GM23338 (cell line): ENCODE data around the gene STAT1. TPM values are rescaled to one million over a fixed set of nuclear protein-coding genes. Genes with fewer than 3 reads are reported as not detected.

Experiments used
- ATAC-seq: fragments of 200-7000 bp; cut with Tn5 transposase; 3 replicates; pipeline ENCODE4 v1.9.1; 2020
- DNase-seq: peaks from one replicate; pipeline ENCODE4 v3.0.0-alpha.2; 2015; ENCODE audit warnings: low spot score
- H2AFZ ChIP-seq: fragments of 200-600 bp; sonication (generic); 2 replicates; pipeline ENCODE4 v1.8.0; 2016; ENCODE audit warnings: antibody characterized with exemption, mild to moderate bottlenecking, moderate library complexity
- H3F3A ChIP-seq: fragments of 200-600 bp; sonication (generic); replicated peaks from 2 replicates; pipeline ENCODE4 v1.8.0; 2017; ENCODE audit warnings: antibody characterized with exemption, mixed run types, low read depth
- H3K27ac ChIP-seq: fragments of 200-600 bp; sonication (generic); 2 replicates; pipeline ENCODE4 v1.6.1; 2016; ENCODE audit warnings: low read depth
- H3K27me3 ChIP-seq: fragments of 200-600 bp; sonication (generic); 2 replicates; pipeline ENCODE4 v1.8.0; 2016; ENCODE audit warnings: mild to moderate bottlenecking, mixed run types, moderate library complexity; ENCODE audit not compliant: insufficient read depth
- H3K36me3 ChIP-seq: fragments of 200-600 bp; sonication (generic); 2 replicates; pipeline ENCODE4 v1.8.0; 2016; ENCODE audit warnings: mild to moderate bottlenecking; ENCODE audit not compliant: insufficient read depth
- H3K4me1 ChIP-seq: fragments of 200-600 bp; sonication (generic); 2 replicates; pipeline ENCODE4 v1.8.0; 2016; ENCODE audit warnings: mild to moderate bottlenecking, moderate library complexity; ENCODE audit not compliant: insufficient read depth
- H3K4me2 ChIP-seq: fragments of 200-600 bp; sonication (generic); 2 replicates; pipeline ENCODE4 v1.7.1; 2017; ENCODE audit warnings: mixed run types
- H3K4me3 ChIP-seq: fragments of 200-600 bp; sonication (generic); 2 replicates; pipeline ENCODE4 v1.6.1; 2016; ENCODE audit warnings: mixed run types
- H3K79me2 ChIP-seq: fragments of 200-600 bp; sonication (generic); replicated peaks from 2 replicates; pipeline ENCODE4 v1.8.0; 2017; ENCODE audit warnings: mild to moderate bottlenecking; ENCODE audit not compliant: insufficient read depth
- H3K9me2 ChIP-seq: fragments of 200-600 bp; sonication (generic); 2 replicates; pipeline ENCODE4 v1.8.0; 2017; ENCODE audit not compliant: insufficient read depth
- H4K20me1 ChIP-seq: fragments of 200-600 bp; sonication (generic); replicated peaks from 2 replicates; pipeline ENCODE4 v1.8.0; 2017; ENCODE audit warnings: mild to moderate bottlenecking; ENCODE audit not compliant: insufficient read depth
- H3K27ac Mint-ChIP-seq: 2 replicates; pipeline ENCODE4 v1.8.0; 2020; ENCODE audit warnings: inconsistent platforms, mild to moderate bottlenecking, moderate library complexity, mixed read lengths
- H3K27me3 Mint-ChIP-seq: 3 replicates; pipeline ENCODE4 v1.8.0; 2022; ENCODE audit warnings: low read depth, mild to moderate bottlenecking, moderate library complexity, mixed read lengths, inconsistent platforms; ENCODE audit not compliant: insufficient read depth, poor library complexity
- H3K36me3 Mint-ChIP-seq: 3 replicates; pipeline ENCODE4 v1.8.0; 2021; ENCODE audit warnings: low read depth, mild to moderate bottlenecking, inconsistent platforms, moderate library complexity, mixed read lengths
- H3K4me1 Mint-ChIP-seq: 3 replicates; pipeline ENCODE4 v1.8.0; 2020; ENCODE audit warnings: mild to moderate bottlenecking, inconsistent platforms, mixed read lengths
- H3K4me3 Mint-ChIP-seq: 3 replicates; pipeline ENCODE4 v1.8.0; 2021; ENCODE audit warnings: moderate library complexity, mild to moderate bottlenecking, inconsistent platforms, mixed read lengths
- H3K9me3 Mint-ChIP-seq: 3 replicates; pipeline ENCODE4 v1.8.0; 2020; ENCODE audit warnings: moderate library complexity, mild to moderate bottlenecking, inconsistent platforms, mixed read lengths
- CREB1 ChIP-seq: fragments of 250-450 bp; sonication (Bioruptor Pico); IDR thresholded peaks from 2 replicates; pipeline ENCODE4 v1.5.0; 2020; ENCODE audit warnings: low read depth, mild to moderate bottlenecking, moderate library complexity
- EZH2 ChIP-seq: fragments of 200-600 bp; sonication (generic); IDR thresholded peaks from one replicate; pipeline ENCODE4 v1.8.0; 2017; ENCODE audit warnings: antibody characterized with exemption, mild to moderate bottlenecking, low read depth; ENCODE audit not compliant: unreplicated experiment
- EZH2phosphoT487 ChIP-seq: fragments of 200-600 bp; sonication (generic); IDR thresholded peaks from one replicate; pipeline ENCODE4 v1.8.1; 2018; ENCODE audit warnings: antibody characterized with exemption; ENCODE audit not compliant: unreplicated experiment
- JUNB ChIP-seq: IDR thresholded peaks from one replicate; pipeline ENCODE4 v1.6.1; 2016; ENCODE audit warnings: antibody characterized with exemption; ENCODE audit not compliant: unreplicated experiment
- NANOG ChIP-seq: IDR thresholded peaks from 2 replicates; pipeline ENCODE4 v1.6.1; 2016; ENCODE audit warnings: antibody characterized with exemption, borderline replicate concordance
- POLR2AphosphoS5 ChIP-seq: IDR thresholded peaks from 2 replicates; pipeline ENCODE4 v1.6.1; 2016; ENCODE audit warnings: antibody characterized with exemption, low read depth
- STAT1 ChIP-seq: IDR thresholded peaks from one replicate; pipeline ENCODE4 v1.6.1; 2016; ENCODE audit warnings: antibody characterized with exemption; ENCODE audit not compliant: unreplicated experiment
- ZNF114 ChIP-seq: fragments of 250-450 bp; sonication (Bioruptor Pico); IDR thresholded peaks from 2 replicates; pipeline ENCODE4 v1.5.0; 2020; ENCODE audit warnings: mild to moderate bottlenecking, moderate library complexity
- ZNF331 ChIP-seq: fragments of 250-450 bp; sonication (Bioruptor Pico); IDR thresholded peaks from 2 replicates; pipeline ENCODE4 v1.5.0; 2020; ENCODE audit warnings: low read depth, mild to moderate bottlenecking, moderate library complexity
- long read RNA-seq: library from polyadenylated mRNA; unstranded; transcript quantifications from one replicate; pipeline ENCODE4 v2.0.0, GENCODE V29; 2020; ENCODE audit not compliant: unreplicated experiment
- polyA plus RNA-seq: library from polyadenylated mRNA; unstranded; fragments of >200 nt; fragmentation: Nextera tagmentation; extraction: Ambion mirVana; gene quantifications from 2 replicates; pipeline ENCODE4 v1.2.1, GENCODE V29; 2016
- total RNA-seq: library from RNA; depleted of rRNA; stranded (reverse); fragments of >200 nt; shearing (Covaris generic); gene quantifications from 2 replicates; pipeline ENCODE4 v1.2.3, GENCODE V29; 2014; rRNA removed
- TF ChIP-seq, protein P1 (sequence below), 2 experiments: fragments of 200-600 bp in 1 of 2; sonication (generic) in 1 of 2; conservative IDR thresholded peaks; 2 replicates each; pipeline versions ENCODE4 v1.5.1 to v1.6.1; 2016 to 2017; ENCODE audit warnings: antibody characterized with exemption in 2 of 2, low read depth in 2 of 2, mild to moderate bottlenecking in 2 of 2, moderate library complexity in 1 of 2
- TF ChIP-seq, protein P2 (sequence below): IDR thresholded peaks from one replicate; pipeline ENCODE4 v1.6.1; 2018; ENCODE audit warnings: antibody characterized with exemption; ENCODE audit not compliant: unreplicated experiment
- TF ChIP-seq, protein P3 (sequence below): IDR thresholded peaks from 2 replicates; pipeline ENCODE4 v1.6.1; 2016; ENCODE audit warnings: antibody characterized with exemption
- TF ChIP-seq, protein P4 (sequence below): fragments of 250-450 bp; sonication (Bioruptor Pico); IDR thresholded peaks from 2 replicates; pipeline ENCODE4 v1.5.0; 2020; ENCODE audit warnings: mild to moderate bottlenecking, moderate library complexity

The STAT1 gene
- total RNA-seq (43.2 and 47.4 TPM in 2 replicates), polyA plus RNA-seq (15.1 and 16.3 TPM in 2 replicates)
- long read RNA-seq, full-length matches to known transcripts, result 6 of 13 reads
- long read RNA-seq, partial matches to known transcripts, result 5 of 13 reads
- long read RNA-seq, other reads (novel, unspliced or antisense), result 2 of 13 reads

DNA sequence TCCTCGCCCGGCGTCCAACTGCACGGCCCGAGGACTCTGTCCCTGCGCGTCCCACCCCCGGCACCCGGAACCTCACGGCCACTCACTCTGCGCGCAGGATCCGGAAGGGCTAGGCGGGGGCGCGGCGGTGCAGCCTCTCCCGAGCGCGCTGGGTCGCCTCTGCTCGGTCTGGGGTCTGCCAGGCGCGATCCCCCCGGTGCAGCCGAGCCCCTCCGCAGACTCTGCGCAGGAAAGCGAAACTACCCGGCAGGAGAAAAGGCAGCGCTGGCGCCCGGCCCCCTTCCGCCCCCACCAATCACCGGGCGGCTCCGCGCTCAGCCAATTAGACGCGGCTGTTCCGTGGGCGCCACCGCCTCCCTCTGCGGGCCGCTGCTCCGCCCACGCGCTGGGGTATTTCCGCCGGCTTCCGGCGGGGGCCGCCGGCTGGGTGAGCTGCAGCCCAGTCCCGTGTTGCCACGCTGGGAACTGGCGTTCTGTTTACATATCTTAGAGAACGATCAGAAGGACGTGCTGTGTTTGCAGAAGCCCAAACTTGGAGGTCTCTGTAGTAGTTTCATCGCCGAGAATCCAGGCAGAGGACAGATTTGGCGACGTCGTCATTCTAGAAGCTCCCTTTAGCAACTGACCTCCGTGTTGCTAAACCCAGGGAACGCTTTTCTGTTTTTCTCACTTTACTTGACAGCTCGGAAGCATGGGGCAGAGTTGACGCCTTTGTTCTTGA, at the start of gene STAT1:
TSS of gene STAT1 (minus strand) at position 240 of the 721 bp plus-strand sequence. CDS start 4,168 bp downstream, outside the sequence.
- H3K27ac ChIP-seq, result peak within 1 kb of the TSS; percentile 63
- peak within 1 kb of the TSS; percentile 74 for H3K4me3 ChIP-seq
- peaks cover 19% of the 10 kb centered on the region for H3K79me2 ChIP-seq
- no peaks in the 10 kb centered on the region; the same call in none of the 2 replicates for H4K20me1 ChIP-seq
- no peaks in the 10 kb centered on the region for H3K36me3 Mint-ChIP-seq
- DNase-seq (peak; percentile 94), ATAC-seq (peak; percentile 97)
- H3K36me3 ChIP-seq, result 0 out of 2 replicates have a peak, but pooled peaks cover 2% of the 10 kb centered on the region
- no peaks in the 10 kb centered on the region; the same call in 1 of the 2 replicates for H3K9me2 ChIP-seq
- peak within 1 kb of the TSS; percentile 85 for H3K4me2 ChIP-seq
- H3K27me3 ChIP-seq, result peaks cover 34% of the 10 kb centered on the region
- H3K27me3 Mint-ChIP-seq, result no peaks in the 10 kb centered on the region
- H3K9me3 Mint-ChIP-seq, result no peaks in the 10 kb centered on the region
- no peaks in the 10 kb centered on the region for H3K4me1 Mint-ChIP-seq
- no peak within 1 kb of the TSS for H3K27ac Mint-ChIP-seq
- no peak within 1 kb of the TSS for H3K4me3 Mint-ChIP-seq
- peaks cover 16% of the 10 kb centered on the region for H3K4me1 ChIP-seq
- H3F3A ChIP-seq, result peaks cover 5% of the 10 kb centered on the region; the same call in 1 of the 2 replicates
- TF ChIP-seq, protein P1, sequence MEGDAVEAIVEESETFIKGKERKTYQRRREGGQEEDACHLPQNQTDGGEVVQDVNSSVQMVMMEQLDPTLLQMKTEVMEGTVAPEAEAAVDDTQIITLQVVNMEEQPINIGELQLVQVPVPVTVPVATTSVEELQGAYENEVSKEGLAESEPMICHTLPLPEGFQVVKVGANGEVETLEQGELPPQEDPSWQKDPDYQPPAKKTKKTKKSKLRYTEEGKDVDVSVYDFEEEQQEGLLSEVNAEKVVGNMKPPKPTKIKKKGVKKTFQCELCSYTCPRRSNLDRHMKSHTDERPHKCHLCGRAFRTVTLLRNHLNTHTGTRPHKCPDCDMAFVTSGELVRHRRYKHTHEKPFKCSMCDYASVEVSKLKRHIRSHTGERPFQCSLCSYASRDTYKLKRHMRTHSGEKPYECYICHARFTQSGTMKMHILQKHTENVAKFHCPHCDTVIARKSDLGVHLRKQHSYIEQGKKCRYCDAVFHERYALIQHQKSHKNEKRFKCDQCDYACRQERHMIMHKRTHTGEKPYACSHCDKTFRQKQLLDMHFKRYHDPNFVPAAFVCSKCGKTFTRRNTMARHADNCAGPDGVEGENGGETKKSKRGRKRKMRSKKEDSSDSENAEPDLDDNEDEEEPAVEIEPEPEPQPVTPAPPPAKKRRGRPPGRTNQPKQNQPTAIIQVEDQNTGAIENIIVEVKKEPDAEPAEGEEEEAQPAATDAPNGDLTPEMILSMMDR (conservative IDR thresholded peaks at IDR 0.05; ENCODE audit: low read depth in 2 of 2), result no peak
- TF ChIP-seq, protein P2, sequence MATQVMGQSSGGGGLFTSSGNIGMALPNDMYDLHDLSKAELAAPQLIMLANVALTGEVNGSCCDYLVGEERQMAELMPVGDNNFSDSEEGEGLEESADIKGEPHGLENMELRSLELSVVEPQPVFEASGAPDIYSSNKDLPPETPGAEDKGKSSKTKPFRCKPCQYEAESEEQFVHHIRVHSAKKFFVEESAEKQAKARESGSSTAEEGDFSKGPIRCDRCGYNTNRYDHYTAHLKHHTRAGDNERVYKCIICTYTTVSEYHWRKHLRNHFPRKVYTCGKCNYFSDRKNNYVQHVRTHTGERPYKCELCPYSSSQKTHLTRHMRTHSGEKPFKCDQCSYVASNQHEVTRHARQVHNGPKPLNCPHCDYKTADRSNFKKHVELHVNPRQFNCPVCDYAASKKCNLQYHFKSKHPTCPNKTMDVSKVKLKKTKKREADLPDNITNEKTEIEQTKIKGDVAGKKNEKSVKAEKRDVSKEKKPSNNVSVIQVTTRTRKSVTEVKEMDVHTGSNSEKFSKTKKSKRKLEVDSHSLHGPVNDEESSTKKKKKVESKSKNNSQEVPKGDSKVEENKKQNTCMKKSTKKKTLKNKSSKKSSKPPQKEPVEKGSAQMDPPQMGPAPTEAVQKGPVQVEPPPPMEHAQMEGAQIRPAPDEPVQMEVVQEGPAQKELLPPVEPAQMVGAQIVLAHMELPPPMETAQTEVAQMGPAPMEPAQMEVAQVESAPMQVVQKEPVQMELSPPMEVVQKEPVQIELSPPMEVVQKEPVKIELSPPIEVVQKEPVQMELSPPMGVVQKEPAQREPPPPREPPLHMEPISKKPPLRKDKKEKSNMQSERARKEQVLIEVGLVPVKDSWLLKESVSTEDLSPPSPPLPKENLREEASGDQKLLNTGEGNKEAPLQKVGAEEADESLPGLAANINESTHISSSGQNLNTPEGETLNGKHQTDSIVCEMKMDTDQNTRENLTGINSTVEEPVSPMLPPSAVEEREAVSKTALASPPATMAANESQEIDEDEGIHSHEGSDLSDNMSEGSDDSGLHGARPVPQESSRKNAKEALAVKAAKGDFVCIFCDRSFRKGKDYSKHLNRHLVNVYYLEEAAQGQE, result no peak
- TF ChIP-seq POLR2AphosphoS5 (peak; percentile 98), EZH2 (no peak), EZH2phosphoT487 (no peak), ZNF114 (CRISPR knock-in tag) (no peak), JUNB (no peak), STAT1 (no peak), CREB1 (peak; percentile 83), ZNF331 (CRISPR knock-in tag) (no peak), NANOG (no peak)
- TF ChIP-seq, protein P3, sequence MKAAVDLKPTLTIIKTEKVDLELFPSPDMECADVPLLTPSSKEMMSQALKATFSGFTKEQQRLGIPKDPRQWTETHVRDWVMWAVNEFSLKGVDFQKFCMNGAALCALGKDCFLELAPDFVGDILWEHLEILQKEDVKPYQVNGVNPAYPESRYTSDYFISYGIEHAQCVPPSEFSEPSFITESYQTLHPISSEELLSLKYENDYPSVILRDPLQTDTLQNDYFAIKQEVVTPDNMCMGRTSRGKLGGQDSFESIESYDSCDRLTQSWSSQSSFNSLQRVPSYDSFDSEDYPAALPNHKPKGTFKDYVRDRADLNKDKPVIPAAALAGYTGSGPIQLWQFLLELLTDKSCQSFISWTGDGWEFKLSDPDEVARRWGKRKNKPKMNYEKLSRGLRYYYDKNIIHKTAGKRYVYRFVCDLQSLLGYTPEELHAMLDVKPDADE, result peak; percentile 84
- TF ChIP-seq, protein P4, sequence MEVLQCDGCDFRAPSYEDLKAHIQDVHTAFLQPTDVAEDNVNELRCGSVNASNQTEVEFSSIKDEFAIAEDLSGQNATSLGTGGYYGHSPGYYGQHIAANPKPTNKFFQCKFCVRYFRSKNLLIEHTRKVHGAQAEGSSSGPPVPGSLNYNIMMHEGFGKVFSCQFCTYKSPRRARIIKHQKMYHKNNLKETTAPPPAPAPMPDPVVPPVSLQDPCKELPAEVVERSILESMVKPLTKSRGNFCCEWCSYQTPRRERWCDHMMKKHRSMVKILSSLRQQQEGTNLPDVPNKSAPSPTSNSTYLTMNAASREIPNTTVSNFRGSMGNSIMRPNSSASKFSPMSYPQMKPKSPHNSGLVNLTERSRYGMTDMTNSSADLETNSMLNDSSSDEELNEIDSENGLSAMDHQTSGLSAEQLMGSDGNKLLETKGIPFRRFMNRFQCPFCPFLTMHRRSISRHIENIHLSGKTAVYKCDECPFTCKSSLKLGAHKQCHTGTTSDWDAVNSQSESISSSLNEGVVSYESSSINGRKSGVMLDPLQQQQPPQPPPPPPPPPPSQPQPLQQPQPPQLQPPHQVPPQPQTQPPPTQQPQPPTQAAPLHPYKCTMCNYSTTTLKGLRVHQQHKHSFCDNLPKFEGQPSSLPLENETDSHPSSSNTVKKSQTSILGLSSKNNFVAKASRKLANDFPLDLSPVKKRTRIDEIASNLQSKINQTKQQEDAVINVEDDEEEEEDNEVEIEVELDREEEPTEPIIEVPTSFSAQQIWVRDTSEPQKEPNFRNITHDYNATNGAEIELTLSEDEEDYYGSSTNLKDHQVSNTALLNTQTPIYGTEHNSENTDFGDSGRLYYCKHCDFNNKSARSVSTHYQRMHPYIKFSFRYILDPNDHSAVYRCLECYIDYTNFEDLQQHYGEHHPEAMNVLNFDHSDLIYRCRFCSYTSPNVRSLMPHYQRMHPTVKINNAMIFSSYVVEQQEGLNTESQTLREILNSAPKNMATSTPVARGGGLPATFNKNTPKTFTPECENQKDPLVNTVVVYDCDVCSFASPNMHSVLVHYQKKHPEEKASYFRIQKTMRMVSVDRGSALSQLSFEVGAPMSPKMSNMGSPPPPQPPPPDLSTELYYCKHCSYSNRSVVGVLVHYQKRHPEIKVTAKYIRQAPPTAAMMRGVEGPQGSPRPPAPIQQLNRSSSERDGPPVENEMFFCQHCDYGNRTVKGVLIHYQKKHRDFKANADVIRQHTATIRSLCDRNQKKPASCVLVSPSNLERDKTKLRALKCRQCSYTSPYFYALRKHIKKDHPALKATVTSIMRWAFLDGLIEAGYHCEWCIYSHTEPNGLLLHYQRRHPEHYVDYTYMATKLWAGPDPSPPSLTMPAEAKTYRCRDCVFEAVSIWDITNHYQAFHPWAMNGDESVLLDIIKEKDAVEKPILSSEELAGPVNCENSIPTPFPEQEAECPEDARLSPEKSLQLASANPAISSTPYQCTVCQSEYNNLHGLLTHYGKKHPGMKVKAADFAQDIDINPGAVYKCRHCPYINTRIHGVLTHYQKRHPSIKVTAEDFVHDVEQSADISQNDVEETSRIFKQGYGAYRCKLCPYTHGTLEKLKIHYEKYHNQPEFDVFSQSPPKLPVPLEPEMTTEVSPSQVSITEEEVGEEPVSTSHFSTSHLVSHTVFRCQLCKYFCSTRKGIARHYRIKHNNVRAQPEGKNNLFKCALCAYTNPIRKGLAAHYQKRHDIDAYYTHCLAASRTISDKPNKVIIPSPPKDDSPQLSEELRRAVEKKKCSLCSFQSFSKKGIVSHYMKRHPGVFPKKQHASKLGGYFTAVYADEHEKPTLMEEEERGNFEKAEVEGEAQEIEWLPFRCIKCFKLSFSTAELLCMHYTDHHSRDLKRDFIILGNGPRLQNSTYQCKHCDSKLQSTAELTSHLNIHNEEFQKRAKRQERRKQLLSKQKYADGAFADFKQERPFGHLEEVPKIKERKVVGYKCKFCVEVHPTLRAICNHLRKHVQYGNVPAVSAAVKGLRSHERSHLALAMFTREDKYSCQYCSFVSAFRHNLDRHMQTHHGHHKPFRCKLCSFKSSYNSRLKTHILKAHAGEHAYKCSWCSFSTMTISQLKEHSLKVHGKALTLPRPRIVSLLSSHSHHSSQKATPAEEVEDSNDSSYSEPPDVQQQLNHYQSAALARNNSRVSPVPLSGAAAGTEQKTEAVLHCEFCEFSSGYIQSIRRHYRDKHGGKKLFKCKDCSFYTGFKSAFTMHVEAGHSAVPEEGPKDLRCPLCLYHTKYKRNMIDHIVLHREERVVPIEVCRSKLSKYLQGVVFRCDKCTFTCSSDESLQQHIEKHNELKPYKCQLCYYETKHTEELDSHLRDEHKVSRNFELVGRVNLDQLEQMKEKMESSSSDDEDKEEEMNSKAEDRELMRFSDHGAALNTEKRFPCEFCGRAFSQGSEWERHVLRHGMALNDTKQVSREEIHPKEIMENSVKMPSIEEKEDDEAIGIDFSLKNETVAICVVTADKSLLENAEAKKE, result no peak
- peak within 1 kb of the TSS; percentile 79 for H2AFZ ChIP-seq
